NCI-H510A (cell line): Measurements from ENCODE around the gene PRDX6.
"Not testable (repeated sequence)": the region's sequence is repeated elsewhere in the genome, so short reads cannot be mapped to it uniquely, and the experiment has no call there.

Experiments
- DNase-seq: peaks from one replicate; lab custom pipeline; 2025; lab: John Stamatoyannopoulos, UW

Gene PRDX6

DNA sequence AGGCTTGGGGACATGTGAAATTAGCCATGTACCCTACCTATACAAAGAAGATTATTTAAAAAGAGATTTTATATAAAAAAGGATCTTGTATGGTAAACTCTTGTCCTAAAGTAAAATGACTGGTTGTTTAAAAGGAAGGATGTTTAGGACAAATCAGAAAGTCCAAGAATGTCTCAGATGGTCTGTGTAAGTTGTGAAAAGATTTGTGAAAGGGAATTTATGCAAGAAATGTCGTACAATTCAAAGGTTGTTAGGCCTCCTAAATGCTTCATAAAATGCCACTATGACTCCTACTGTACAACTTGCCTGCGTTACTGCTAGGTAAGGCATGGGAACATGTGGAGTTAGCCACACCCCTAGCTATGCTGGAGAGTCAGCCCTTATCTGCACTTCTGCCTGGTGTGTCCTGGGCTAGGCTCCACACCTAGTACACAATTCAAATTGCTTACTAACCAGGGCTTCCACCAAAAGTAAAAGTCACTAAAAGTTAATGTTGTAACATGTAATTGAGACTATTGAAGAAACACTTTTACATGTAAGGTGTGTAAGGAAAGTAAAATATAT lies 19.7 kb downstream of the PRDX6 start:
- DNase-seq: no peak

DNA sequence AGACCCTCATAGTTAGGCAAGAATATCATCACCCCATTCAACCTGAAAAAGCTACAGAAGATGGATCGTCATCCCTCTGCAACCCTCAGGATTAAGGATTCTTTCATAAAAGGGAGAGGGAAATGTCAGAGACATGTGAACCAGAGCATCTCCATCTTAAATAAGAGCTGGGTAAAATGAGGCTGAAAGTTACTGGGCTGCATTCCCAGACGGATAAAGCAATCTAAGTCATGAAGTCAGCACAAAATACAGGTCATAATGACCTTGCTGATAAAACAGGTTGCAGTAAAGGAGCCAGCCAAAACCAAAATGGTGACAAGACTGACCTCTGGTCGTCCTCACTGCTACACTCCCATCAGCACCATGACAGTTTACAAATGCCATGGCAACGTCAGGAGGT lies 22.6 kb downstream of the PRDX6 start:
- no peak for DNase-seq

DNA sequence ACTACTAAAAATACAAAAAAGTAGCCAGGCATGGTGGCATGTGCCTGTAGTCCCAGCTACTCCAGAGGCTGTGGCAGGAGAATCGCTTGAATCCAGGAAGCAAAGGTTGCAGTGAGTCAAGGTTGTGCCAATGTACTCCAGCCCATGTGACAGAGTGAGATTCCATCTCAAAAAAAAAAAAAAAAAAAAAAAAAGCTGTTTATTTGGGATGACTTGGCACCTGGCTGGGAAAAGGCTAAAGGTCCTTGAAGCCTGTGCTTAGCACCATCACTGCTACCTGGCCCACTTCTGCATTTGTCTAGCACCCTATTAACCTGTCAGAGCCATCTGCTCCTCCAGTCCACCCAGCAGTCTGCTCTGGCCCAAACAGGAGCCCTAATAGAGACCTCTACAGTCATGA lies 25.0 kb downstream of the PRDX6 start:
- DNase-seq: no peak

DNA sequence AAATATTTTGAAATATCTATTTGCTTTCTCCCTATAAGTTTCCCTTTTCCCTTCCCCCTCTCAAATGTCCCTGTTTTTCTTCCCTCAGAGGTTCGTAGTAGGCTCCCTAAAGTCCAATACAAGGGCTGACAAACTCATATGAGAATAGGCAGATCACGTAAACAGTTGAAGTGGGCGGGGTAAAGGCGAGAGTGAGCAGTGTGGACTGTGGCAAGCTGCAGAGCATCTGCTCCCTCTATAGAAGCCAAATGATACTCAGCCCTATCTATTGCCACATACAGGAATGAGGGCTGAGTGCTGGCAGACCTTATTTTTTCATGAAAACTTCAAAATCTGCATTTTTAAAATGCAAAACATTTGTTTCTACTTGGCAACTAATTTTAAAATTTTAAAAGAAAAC lies 26.3 kb downstream of the PRDX6 start:
- DNase-seq: no peak

DNA sequence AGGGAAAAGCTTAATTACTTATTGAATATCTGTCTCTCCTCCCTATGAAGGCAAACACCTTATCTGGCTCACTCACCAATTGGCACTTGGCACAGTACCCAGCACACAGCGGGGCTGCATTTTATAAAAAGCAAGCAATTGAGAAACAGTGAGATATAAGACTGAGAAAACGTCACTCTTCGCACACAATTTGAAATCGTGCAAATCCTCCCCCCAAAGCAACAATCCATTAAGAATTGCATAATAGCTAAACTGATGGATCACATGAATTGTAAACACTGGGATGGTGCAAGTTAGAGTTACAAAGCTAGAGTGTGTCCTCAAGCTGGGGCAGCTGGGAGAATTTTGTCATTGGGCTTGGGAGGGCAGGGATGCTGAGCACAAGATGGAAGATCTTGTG lies 27.1 kb downstream of the PRDX6 start:
- no peak for DNase-seq

DNA sequence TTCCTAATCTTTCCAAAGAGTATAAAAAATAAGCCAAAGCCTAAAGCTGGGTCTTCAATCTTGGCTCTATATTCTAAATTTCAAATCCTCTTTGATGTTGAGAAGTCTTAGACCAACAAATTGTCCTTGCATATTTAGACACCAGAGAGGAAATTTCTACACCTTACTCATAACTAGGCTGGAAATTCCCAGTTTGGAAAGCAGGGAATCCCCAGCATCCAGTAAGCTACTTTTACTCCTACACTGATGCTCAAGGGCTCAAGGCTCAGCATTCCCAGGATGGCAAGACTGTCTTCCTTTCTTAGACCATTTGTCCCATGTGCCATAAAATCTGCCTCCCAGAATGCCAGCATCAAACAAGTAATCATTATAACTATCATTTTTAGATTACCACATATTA lies 28.3 kb downstream of the PRDX6 start:
- no peak for DNase-seq

DNA sequence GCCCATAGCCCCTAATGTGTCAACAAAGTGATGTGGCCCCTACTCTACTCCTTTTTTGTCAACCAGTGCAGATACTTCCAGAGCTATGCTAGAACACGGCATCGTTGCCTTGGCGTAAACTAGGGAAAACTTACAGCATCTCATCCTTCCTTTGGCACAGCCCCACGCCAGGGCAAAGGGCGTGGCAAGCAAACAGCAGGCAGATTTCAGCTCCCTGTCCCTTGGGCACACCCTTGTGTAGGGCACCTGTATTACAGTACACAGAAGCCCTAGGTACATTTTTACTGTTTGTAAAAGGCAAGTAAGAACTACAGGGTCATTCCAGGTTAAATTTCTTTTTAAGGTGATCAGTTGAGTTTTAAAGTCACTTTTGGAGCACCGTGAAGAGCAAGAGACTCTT lies 29.3 kb downstream of the PRDX6 start:
- no peak for DNase-seq

DNA sequence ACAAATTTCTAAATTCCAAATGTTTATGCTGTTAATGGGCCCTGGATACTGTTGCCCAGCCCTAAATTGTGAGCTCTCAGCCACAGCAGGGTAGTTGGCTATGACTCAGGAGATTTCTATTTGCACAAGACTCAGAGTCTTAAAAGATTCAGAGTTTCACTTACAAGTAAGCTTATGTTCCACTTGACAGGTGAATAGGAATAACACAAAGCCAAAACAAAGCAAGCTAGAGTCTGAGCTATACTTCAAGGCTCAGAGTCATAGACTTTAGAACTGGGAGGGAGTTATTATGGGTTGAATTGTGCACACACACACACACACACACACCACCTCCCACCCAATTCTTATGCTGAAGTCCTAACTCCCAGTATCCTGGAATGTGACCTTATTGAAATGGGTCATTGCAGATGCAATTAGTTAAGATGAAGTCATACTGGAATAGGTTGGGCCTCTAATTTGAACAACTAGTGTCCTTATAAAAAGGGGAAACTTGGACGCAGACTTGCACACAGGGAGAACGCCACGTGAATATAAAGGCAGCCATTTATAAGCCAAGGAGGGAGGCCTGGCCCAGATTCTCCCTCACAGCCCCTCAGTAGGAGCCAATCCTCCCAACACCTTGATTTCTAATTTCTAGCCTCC lies 30.2 kb downstream of the PRDX6 start:
- DNase-seq: no peak

DNA sequence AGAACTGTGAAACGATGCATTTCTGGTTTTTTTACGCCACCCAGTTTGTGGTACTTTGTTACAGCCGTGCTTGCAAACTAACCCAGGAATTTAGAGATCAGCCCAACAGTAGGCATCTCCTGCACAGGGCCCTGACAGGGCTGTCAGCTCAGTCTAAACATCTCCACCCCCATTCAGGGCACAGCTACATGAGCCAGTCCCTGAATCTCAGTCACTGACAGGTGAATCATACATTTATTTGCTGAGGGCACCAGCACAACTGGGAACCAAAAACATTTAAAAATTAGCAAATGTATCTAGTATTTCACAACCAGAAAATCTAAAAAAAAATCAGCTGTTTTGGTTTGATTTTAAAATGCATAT lies 30.7 kb downstream of the PRDX6 start:
- DNase-seq: no peak

DNA sequence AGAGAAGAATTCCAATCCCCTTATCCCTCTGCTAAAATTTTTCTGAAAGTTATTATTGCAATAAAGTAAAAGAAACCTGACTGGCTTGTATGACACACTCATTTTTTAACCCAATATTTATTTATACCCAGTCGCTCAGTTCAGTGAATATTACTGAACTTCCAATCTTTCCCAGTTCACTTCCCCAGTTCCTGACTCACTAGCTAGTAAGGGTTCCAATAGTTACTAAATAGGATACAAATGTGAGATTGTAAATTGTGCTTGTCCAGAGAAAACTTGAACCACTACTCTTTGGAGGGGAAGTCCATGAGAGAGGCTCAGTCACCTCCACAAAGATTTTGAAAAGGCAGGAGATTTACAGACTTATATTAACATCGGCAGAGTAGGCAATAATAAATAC lies 31.4 kb downstream of the PRDX6 start:
- DNase-seq: no peak

DNA sequence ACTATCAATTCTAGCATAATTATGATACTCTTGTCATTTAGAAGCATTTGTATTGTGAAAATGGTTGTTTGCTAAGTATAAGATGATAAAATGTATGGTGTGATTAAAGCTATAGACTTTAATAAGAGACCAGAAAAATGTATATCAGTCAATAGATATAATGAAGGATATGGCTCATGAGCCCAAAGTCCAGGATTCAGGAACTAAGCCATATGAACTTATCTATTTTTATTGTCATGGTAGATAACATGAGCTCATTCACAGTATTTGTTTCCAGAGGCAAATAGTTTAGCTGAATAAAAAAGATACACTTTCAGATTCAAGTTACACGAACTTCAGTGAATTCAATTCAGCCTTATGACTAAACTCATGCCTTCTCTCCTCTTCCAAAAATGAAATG lies 32.7 kb downstream of the PRDX6 start:
- no peak for DNase-seq

DNA sequence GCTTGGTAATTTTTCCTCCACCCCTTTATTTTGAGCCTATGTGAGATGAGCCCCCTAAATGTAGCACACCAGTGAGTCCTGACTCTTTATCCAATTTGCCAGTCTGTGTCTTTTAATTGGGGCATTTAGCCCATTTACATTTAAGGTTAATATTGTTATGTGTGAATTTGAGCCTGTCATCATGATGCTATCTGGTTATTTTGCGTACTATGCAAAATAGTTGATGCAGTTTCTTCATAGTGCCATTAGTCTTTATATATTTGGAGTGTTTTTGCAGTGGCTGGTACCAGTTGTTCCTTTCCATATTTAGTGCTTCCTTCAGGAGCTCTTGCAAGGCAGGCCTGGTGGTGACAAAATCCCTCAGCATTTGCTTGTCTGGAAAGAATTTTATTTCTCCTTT lies 37.4 kb downstream of the PRDX6 start:
- not testable (repeated sequence) for DNase-seq

DNA sequence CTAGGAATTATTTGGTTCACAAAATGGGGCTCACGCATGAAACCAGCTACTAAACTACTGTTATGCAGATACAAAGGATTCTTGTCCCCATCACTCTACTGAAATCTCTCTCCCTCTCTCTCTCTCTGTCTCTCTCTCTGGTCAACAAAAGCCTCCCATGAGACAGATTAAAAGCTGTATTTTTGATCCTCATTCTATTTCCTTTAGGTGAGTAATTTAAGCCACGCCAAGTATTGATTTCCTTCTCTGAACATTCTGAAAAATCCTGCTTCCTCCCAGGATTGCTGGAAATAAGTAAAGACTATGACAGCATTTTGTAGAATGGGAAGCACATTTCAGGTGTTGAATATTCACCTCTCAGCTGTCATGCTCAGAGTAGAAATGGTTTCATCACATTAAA lies 43.7 kb downstream of the PRDX6 start:
- no peak for DNase-seq

DNA sequence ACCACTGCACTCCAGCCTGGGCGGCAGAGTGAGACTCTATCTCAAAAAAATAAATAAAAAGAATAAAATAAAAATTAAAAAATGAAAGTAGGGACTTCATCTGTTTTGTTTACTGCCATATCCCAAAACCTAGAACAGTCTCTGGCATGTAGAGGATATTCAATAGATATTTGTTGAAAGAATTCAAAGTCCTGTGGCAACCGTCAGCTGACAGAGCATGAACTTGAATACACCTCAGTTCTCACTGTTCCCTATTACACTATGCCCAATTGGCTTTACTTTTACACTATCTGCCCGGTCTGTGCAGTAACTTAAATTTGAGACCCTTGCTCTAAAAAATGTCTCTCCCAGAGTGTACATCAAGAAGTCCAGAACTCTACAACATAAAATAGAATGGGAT lies 46.2 kb downstream of the PRDX6 start:
- no peak for DNase-seq

DNA sequence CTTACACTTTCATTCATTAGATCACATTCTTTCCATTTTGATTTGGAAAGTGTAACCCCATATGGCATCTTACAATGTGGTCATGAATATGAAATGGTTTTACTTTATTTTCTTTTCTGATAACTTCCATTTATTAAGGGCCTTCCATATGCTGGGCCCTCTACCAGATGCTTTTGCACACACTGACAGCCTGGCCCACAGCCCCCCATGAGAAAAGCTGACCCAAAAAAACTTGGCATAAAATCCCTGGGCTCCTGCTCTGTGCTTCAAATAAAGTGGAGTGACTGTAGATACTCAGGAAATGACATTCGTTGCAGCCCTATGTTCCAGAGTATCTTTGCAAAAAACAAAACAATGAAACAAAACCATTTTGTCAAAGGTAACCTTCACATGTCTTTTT lies 48.8 kb downstream of the PRDX6 start:
- DNase-seq: no peak

DNA sequence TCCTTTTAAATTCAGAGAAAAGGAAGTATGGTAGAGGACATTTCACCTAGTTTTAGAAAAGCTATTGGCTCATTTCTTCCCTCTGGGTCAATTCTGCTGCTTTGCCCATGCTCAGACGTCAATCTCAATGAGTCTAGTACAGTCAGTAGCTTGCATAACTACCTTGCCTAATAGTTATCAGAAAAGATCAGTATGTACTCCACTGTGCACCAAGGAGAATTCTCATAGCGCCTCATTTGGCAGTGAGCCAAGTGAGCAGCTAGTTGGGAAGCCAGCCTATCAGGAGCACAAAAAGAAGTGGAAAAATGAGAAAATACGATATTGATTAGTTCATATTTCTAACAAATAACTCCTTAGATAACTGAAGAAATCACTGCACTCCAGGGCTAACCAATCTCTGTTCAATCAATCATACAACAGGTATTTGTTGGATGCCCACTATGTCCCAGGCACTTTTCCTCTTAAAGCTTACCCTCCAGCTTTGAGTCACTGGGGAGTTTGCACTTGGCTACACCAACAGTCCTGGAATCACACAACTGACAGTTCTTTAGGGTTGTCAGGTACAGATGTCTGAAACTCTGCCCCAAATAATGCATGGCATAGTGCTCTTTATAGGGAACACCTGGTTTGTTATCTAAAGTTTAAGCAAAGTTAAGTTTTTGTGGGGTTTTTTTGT lies 50.2 kb downstream of the PRDX6 start:
- DNase-seq: no peak

DNA sequence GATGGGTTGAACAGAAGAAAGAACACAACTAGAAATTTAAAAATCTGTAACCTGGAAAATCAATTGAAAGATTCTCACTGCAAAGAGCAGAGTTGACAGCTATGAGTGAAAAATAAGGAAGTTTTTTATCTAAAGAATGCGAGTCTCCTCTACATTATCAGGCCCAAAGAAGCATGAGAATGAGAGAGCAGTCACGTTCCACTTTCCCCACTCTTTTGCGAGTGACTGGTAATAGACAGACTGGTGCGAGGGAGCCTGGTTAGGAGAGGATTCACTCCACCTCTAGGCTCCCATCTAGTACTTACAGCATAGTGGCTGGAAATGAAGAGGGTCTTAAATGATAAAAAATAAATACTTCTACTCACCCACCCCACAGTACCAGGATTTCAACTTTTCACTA lies 52.0 kb downstream of the PRDX6 start:
- DNase-seq: no peak

DNA sequence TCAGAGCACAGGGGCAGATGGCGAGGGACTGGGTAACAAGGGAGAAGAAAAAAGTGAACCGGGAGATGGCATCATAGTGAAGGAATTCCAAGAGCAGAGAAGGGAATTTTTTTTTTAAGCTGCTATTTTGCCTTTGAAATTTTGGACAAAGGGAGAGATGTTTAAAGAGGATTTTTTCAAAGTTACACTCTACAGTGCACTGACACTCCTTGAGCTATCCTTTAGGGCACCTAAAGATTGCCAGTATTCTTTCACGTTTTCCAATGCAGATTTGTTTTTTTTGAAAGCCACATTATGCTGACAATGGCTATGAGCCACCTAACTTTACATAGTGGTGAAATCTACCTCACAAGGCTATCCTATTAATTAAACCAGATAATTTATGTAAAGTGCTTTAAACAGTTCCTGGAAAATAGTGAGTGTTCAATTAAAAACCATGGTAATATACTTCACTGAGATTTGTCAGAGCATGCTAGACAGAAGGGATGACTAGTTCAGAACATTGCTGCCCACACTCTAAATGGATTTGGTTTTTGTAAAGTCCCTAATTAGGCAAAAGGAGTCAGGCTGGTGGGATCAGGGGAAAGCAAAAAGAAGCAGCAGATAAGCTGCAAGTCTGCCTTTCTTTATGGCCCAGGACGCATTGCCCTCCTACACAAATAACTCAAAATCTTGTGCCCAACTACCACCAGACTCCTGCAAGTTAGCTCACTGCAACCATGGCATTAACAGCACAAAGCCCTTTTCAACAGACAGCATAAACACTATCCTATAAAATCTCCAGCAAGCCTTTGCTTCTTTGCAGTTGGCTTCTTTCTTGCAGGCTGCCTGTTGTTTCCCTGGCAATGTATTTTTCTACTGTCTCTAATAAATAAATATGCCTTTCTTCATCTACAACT lies 53.9 kb downstream of the PRDX6 start:
- DNase-seq: no peak

DNA sequence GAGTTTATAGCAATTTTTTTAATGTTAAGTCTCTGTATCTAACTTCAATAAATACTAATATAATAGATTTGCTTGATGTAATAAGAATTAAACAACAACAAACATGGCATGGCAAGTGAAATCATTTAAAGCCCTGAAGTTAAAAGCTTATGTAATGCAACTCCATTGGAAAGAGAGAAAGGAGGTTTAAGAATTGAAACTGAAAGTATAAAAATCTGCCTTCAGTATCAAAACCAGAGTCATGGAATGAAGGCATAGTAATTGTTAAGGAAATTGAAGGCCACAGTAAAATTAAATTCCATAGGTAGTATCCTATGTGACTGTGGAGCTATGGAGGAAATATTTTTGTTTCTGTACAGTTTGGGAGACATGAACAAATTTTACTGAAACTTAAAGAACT lies 55.1 kb downstream of the PRDX6 start:
- DNase-seq: no peak

DNA sequence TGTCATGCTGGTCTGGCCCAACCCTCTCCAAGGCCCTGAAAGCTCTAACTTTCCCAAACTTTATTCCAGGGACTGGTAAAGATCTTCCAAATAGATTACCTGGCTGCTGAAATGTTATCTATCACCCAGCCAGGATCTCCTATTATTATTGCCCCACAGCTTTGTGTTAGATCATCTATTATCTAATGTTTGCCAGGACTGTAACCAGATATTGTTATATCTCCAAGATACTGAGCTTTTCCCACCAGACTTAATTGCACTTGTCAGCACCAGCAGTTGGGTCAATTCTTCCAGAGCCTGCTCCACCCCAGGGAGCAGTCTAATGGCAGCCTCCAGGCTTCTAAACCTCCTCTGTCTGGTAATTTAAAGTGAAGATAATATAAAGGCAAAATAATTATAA lies 59.1 kb downstream of the PRDX6 start:
- DNase-seq: no peak
